Endothelial cell of umbilical vein (primary cell): Measurements from ENCODE around the gene WNT10A. TPM values are rescaled to one million over a fixed set of nuclear protein-coding genes. Genes with fewer than 3 reads are reported as not detected.

ENCODE experiments used
- BruUV-seq: library from RNA; stranded (reverse); fragments of 400-500 nt; replicated peaks from 2 replicates; lab custom pipeline; 2021; lab: Mats Ljungman, UMichigan
- CTCF ChIA-PET: fragments of 300-600, 350-600 bp; sonication (Branson Sonifier 250); formaldehyde crosslinking; loops from one replicate; lab custom pipeline; 2021; ENCODE audit warnings: antibody characterized with exemption, inconsistent platforms; lab: Charles Lee
- POLR2A ChIA-PET: fragments of 300-600, 350-600 bp; sonication (Branson Sonifier 250); formaldehyde crosslinking; loops from one replicate; lab custom pipeline; 2021; ENCODE audit warnings: antibody characterized with exemption, inconsistent platforms; lab: Charles Lee
- DNase-seq: peaks from one replicate; pipeline ENCODE4 v3.0.0-alpha.2; 2011; ENCODE audit warnings: low read depth, low spot score
- FAIRE-seq: peaks from 2 replicates; lab custom pipeline; 2011; peaks lifted over from hg19 to GRCh38; lab: Jason Lieb, UNC
- H2AFZ ChIP-seq: 2 replicates; pipeline ENCODE4 v1.6.0; 2012; ENCODE audit warnings: low read depth, low read length, control low read depth, inconsistent platforms
- H3K27ac ChIP-seq: 2 replicates; pipeline ENCODE4 v1.5.1; 2011; ENCODE audit warnings: low read depth, mild to moderate bottlenecking, control low read depth, low read length, moderate library complexity; ENCODE audit not compliant: insufficient read depth
- H3K27me3 ChIP-seq, 2 experiments: 2 replicates each; pipeline versions ENCODE4 v1.6.0 to v1.6.1; 2011; ENCODE audit warnings: low read length in 2 of 2, mixed read lengths in 1 of 2; ENCODE audit not compliant: control insufficient read depth in 2 of 2, insufficient read depth in 2 of 2
- H3K36me3 ChIP-seq, 2 experiments: 2 replicates in 1 of 2; 3 replicates in 1 of 2; pipeline ENCODE4 v1.5.1; 2011; ENCODE audit warnings: low read length in 2 of 2, mild to moderate bottlenecking in 1 of 2, moderate library complexity in 1 of 2; ENCODE audit not compliant: control insufficient read depth in 2 of 2, insufficient read depth in 2 of 2; ENCODE audit errors: extremely low read depth in 1 of 2
- H3K4me1 ChIP-seq: 3 replicates; pipeline ENCODE4 v1.5.1; 2011; ENCODE audit warnings: mild to moderate bottlenecking, low read length; ENCODE audit not compliant: control insufficient read depth, insufficient read depth; ENCODE audit errors: extremely low read depth
- H3K4me2 ChIP-seq: 2 replicates; pipeline ENCODE4 v1.6.1; 2011; ENCODE audit warnings: low read length, control low read depth, mixed read lengths; ENCODE audit not compliant: insufficient read depth
- H3K4me3 ChIP-seq, 3 experiments: fragments of 200-600 bp in 1 of 3; sonication (generic), shearing (Covaris generic) in 1 of 3; replicated peaks in 1 of 3; 2 replicates each; pipeline ENCODE4 v1.5.1; 2011 to 2016; ENCODE audit warnings: control low read depth in 3 of 3, low read length in 3 of 3, mild to moderate bottlenecking in 2 of 3, inconsistent platforms in 1 of 3, low read depth in 1 of 3, moderate library complexity in 1 of 3; ENCODE audit not compliant: insufficient read depth in 1 of 3
- H3K79me2 ChIP-seq: 2 replicates; pipeline ENCODE4 v1.6.0; 2012; ENCODE audit warnings: low read length, inconsistent platforms; ENCODE audit not compliant: control insufficient read depth, insufficient read depth
- H3K9ac ChIP-seq: replicated peaks from 2 replicates; pipeline ENCODE3; 2011; ENCODE audit warnings: low read length, control low read depth; ENCODE audit not compliant: insufficient read depth; ENCODE audit errors: extremely low read depth
- H3K9me1 ChIP-seq: replicated peaks from 3 replicates; pipeline ENCODE4 v1.6.0; 2011; ENCODE audit warnings: mild to moderate bottlenecking, low read length; ENCODE audit not compliant: control insufficient read depth, insufficient read depth; ENCODE audit errors: extremely low read depth
- H3K9me3 ChIP-seq: replicated peaks from 2 replicates; pipeline ENCODE4 v1.5.1; 2012; ENCODE audit warnings: low read length, inconsistent platforms; ENCODE audit not compliant: control insufficient read depth, insufficient read depth
- H4K20me1 ChIP-seq: replicated peaks from 2 replicates; pipeline ENCODE3; 2011; ENCODE audit warnings: mild to moderate bottlenecking, low read length; ENCODE audit not compliant: control insufficient read depth, insufficient read depth; ENCODE audit errors: extremely low read depth
- EZH2 ChIP-seq: IDR thresholded peaks from 2 replicates; pipeline ENCODE4 v1.6.1; 2012; ENCODE audit warnings: borderline replicate concordance, low read depth, mild to moderate bottlenecking, moderate library complexity, low read length, inconsistent platforms; ENCODE audit not compliant: severe bottlenecking
- FOS ChIP-seq: IDR thresholded peaks from 2 replicates; pipeline ENCODE4 v1.6.1; 2011; ENCODE audit warnings: mild to moderate bottlenecking, low read length, moderate library complexity, borderline replicate concordance; ENCODE audit not compliant: insufficient read depth
- GATA2 ChIP-seq: IDR thresholded peaks from 2 replicates; pipeline ENCODE4 v1.7.0; 2011; ENCODE audit warnings: low read depth, mild to moderate bottlenecking, moderate library complexity, mixed read lengths, low read length; ENCODE audit not compliant: insufficient read length, insufficient read depth
- JUN ChIP-seq: IDR thresholded peaks from 2 replicates; pipeline ENCODE4 v1.6.1; 2011; ENCODE audit warnings: borderline replicate concordance, low read depth; ENCODE audit not compliant: insufficient read length, insufficient read depth
- MYC ChIP-seq: IDR thresholded peaks from one replicate; pipeline ENCODE4 v1.6.1; 2011; ENCODE audit warnings: mild to moderate bottlenecking, low read depth, low read length
- POLR2A ChIP-seq: IDR thresholded peaks from 2 replicates; pipeline ENCODE4 v1.6.1; 2012; ENCODE audit warnings: low read depth, mild to moderate bottlenecking, control low read depth, low read length
- POLR2AphosphoS5 ChIP-seq: IDR thresholded peaks from 2 replicates; pipeline ENCODE4 v1.6.1; 2012; ENCODE audit warnings: low read depth, mild to moderate bottlenecking, control low read depth, low read length, moderate library complexity; ENCODE audit not compliant: insufficient read depth
- dilution Hi-C: fragments of 300-500 bp; cut with MboI; formaldehyde crosslinking; loops from one replicate; pipeline ENCODE4 v1.15.0; 2019; ENCODE audit warnings: low sequenced_read_pairs; ENCODE audit not compliant: extremely low pct_ligation_motif_present
- intact Hi-C: fragments of 100-400 bp; cut with micrococcal nuclease; formaldehyde crosslinking; loops from one replicate; pipeline ENCODE4 v1.10.0; 2022
- polyA plus RNA-seq, 4 experiments: library from polyadenylated mRNA; depleted of rRNA in 3 of 4; stranded (reverse) in 3 of 4; unstranded in 1 of 4; fragments of >200 nt; gene quantifications; 2 replicates each; pipeline versions ENCODE4 v1.2.1 to v1.2.3, GENCODE V29; 2011 to 2012; ENCODE audit warnings: missing spikeins in 1 of 4
- total RNA-seq: library from RNA; stranded (reverse); gene quantifications from 2 replicates; pipeline ENCODE4 v1.2.3, GENCODE V29; 2021
- TF ChIP-seq, protein P1 (sequence below): IDR thresholded peaks from 2 replicates; pipeline ENCODE4 v1.6.1; 2011; ENCODE audit not compliant: insufficient read depth, insufficient read length
- TF ChIP-seq, protein P2 (sequence below), 2 donors: IDR thresholded peaks; 1 replicate in 1 of 2; 2 replicates in 1 of 2; pipeline ENCODE4 v1.5.1; 2011; ENCODE audit warnings: low read length in 2 of 2, mild to moderate bottlenecking in 2 of 2, moderate library complexity in 2 of 2, control low read depth in 1 of 2, inconsistent platforms in 1 of 2, low read depth in 1 of 2; ENCODE audit not compliant: insufficient read depth in 1 of 2; ENCODE audit errors: extremely low read depth in 1 of 2

WNT10A gene
- total and polyA plus RNA-seq, 2 donors (not counting 3 experiments of a cell fraction or from before 2014, with no cell fraction given), result not detected

DNA sequence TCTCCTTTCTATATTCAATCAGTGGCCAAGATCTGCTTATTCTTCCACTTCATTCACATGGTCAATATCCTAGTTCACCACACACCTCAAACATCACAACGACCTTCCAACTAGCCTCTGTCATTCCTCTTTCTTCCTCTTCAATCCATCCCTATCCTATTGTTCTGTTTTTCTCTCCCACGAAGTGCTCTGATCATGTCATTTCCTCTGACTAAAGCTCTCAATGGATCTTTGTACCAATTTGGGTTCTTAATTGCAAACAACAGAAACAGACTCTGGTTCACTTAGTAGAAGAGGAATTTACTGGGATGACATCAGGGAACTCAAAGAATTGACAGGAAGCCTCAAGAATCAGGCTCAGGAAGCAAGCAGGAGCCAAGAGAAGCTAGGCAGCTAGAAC is 23.5 kb downstream of the WNT10A start:
- CTCF ChIA-PET, result interaction anchor here (1.2 to 3.9 kb wide), 3 partner anchors 12 to 76 kb away, joined by 3 to 18 read pairs (median 3); no protein-coding TSS in a partner anchor
- Histone ChIP-seq H3K4me1 (peaks cover 9% of the 10 kb centered on the region), H3K27me3 (peaks cover 18% of the 10 kb centered on the region in 2 experiments), H3K79me2 (no peaks in the 10 kb centered on the region), H3K27ac (no peak overlapping the region), H3K9me3 (no peaks in the 10 kb centered on the region), H3K36me3 (no peaks in the 10 kb centered on the region), H3K9ac (no peak overlapping the region), H4K20me1 (no peaks in the 10 kb centered on the region), H2AFZ (no peak overlapping the region), H3K9me1 (no peaks in the 10 kb centered on the region), H3K4me2 (no peak overlapping the region), H3K4me3 (no peak overlapping the region)
- FAIRE-seq (no peak), DNase-seq (no peak)
- TF ChIP-seq GATA2 (no peak), POLR2AphosphoS5 (no peak), POLR2A (no peak), EZH2 (no peak), FOS (no peak), MYC (no peak), JUN (no peak)
- TF ChIP-seq, protein P1, sequence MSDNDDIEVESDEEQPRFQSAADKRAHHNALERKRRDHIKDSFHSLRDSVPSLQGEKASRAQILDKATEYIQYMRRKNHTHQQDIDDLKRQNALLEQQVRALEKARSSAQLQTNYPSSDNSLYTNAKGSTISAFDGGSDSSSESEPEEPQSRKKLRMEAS, result no peak
- TF ChIP-seq, protein P2, sequence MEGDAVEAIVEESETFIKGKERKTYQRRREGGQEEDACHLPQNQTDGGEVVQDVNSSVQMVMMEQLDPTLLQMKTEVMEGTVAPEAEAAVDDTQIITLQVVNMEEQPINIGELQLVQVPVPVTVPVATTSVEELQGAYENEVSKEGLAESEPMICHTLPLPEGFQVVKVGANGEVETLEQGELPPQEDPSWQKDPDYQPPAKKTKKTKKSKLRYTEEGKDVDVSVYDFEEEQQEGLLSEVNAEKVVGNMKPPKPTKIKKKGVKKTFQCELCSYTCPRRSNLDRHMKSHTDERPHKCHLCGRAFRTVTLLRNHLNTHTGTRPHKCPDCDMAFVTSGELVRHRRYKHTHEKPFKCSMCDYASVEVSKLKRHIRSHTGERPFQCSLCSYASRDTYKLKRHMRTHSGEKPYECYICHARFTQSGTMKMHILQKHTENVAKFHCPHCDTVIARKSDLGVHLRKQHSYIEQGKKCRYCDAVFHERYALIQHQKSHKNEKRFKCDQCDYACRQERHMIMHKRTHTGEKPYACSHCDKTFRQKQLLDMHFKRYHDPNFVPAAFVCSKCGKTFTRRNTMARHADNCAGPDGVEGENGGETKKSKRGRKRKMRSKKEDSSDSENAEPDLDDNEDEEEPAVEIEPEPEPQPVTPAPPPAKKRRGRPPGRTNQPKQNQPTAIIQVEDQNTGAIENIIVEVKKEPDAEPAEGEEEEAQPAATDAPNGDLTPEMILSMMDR (IDR thresholded peaks at IDR 0.05; ENCODE audit: extremely low read depth in 1 of 2, insufficient read depth in 1 of 2, low read depth in 1 of 2, low read length in 2 of 2), result no peak
- dilution Hi-C loops, result no loop called here
- intact Hi-C loops, result no loop called here
- no TSS peak for BruUV-seq
- POLR2A ChIA-PET, result no interaction called here
